Naive thymus-derived CD8-positive, alpha-beta T cell (primary cell): ENCODE data around the gene PRAME. TPM values are rescaled to one million over a fixed set of nuclear protein-coding genes. Genes with fewer than 3 reads are reported as not detected.

Source experiments
- ATAC-seq, 2 donors: fragments of 150-1000 bp; cut with Tn5 transposase in 1 of 2; sonication (Bioruptor Pico), chemical (Tn5 transposase) in 1 of 2; 1 replicate in 1 of 2; 2 replicates in 1 of 2; pipeline ENCODE4 v1.10.0; 2021; ENCODE audit warnings: mild to moderate bottlenecking in 2 of 2, moderate library complexity in 2 of 2
- POLR2A ChIA-PET: fragments of 350-600 bp; sonication (Branson Sonifier 250); formaldehyde crosslinking; loops from one replicate; lab custom pipeline; 2021; ENCODE audit warnings: antibody characterized with exemption; lab: Charles Lee
- DNase-seq, 10 donors: peaks; one replicate each; pipeline versions ENCODE4 v3.0.0 to v3.0.0-alpha.2; 2020 to 2022
- H3K27ac Mint-ChIP-seq, 10 donors: one replicate each; pipeline ENCODE4 v1.8.0; 2020 to 2022; ENCODE audit warnings: mild to moderate bottlenecking in 10 of 10, mixed read lengths in 10 of 10, moderate library complexity in 4 of 10, inconsistent platforms in 1 of 10
- H3K27me3 Mint-ChIP-seq, 5 donors: one replicate each; pipeline ENCODE4 v1.8.0; 2021 to 2022; ENCODE audit warnings: mixed read lengths in 5 of 5
- H3K36me3 Mint-ChIP-seq, 3 donors: one replicate each; pipeline ENCODE4 v1.8.0; 2020 to 2022; ENCODE audit warnings: mixed read lengths in 3 of 3, mild to moderate bottlenecking in 2 of 3, inconsistent platforms in 1 of 3
- H3K4me1 Mint-ChIP-seq, 4 donors: one replicate each; pipeline ENCODE4 v1.8.0; 2021 to 2022; ENCODE audit warnings: mixed read lengths in 4 of 4
- H3K4me3 Mint-ChIP-seq, 10 donors: one replicate each; pipeline ENCODE4 v1.8.0; 2020 to 2022; ENCODE audit warnings: mild to moderate bottlenecking in 10 of 10, mixed read lengths in 10 of 10, moderate library complexity in 6 of 10, inconsistent platforms in 1 of 10
- H3K9me3 Mint-ChIP-seq, 9 donors: one replicate each; pipeline ENCODE4 v1.8.0; 2020 to 2022; ENCODE audit warnings: mixed read lengths in 9 of 9, mild to moderate bottlenecking in 3 of 9, inconsistent platforms in 1 of 9, moderate library complexity in 1 of 9
- polyA plus RNA-seq, 3 donors: library from polyadenylated mRNA; unstranded; fragments of 300-500 nt; fragmentation: Illumina TruSeq; gene quantifications; one replicate each; pipeline ENCODE4 v1.2.3, GENCODE V29; 2021
- total RNA-seq, 8 experiments: library from RNA in 2 of 8; stranded (reverse) in 2 of 8; gene quantifications; one replicate each; pipeline ENCODE4 v1.2.3 and lab custom pipeline; 2021 to 2026

The PRAME gene
- total and polyA plus RNA-seq, 5 experiments from 2014 or later = not detected

GRCh38 chr22:22508274-22509176 is 50.5 kb downstream of the PRAME start, which contains the start of gene ZNF280B:
Gene ZNF280B, minus strand, starts transcription at chr22:22508742. Its CDS starts 19,344 bp downstream, at chr22:22489398.
- Mint-ChIP-seq H3K4me1 (peaks cover 14 to 26% (median 20%) of the 10 kb centered on the region in 4 donors), H3K36me3 (peaks cover 12 to 26% (median 24%) of the 10 kb centered on the region in 3 donors), H3K27me3 (peaks cover 0 to 9% (median 4%) of the 10 kb centered on the region in 5 donors), H3K27ac (peak within 1 kb of the TSS; percentile 40 to 86 (median 74)), H3K4me3 (peak within 1 kb of the TSS; percentile 81 to 92 (median 88)), H3K9me3 (peaks cover 0 to 15% (median 4%) of the 10 kb centered on the region in 9 donors)
- POLR2A ChIA-PET = interaction anchor here (0.6 kb wide), 1 partner anchor 13 kb away, joined by 4 read pairs; no protein-coding TSS in a partner anchor
- DNase-seq = peak; percentile 71 to 87 (median 78)
- ATAC-seq = peak; percentile 98 to 99

GRCh38 chr22:22507743-22508273 is 51.3 kb downstream of the PRAME start:
- POLR2A ChIA-PET = no interaction called here
- peak; percentile 1 to 3 for ATAC-seq
- no peak for DNase-seq
- H3K27me3 Mint-ChIP-seq = peaks cover 0 to 6% (median 3%) of the 10 kb centered on the region in 5 donors
- peaks cover 12 to 31% (median 30%) of the 10 kb centered on the region in 3 donors for H3K36me3 Mint-ChIP-seq
- H3K27ac Mint-ChIP-seq = peak overlapping the region in 8 of 10 donors; percentile 40 to 86 (median 74)
- H3K9me3 Mint-ChIP-seq = peaks cover 0 to 15% (median 4%) of the 10 kb centered on the region in 9 donors
- peak overlapping the region; percentile 81 to 92 (median 88) for H3K4me3 Mint-ChIP-seq
- peaks cover 14 to 26% (median 20%) of the 10 kb centered on the region in 4 donors for H3K4me1 Mint-ChIP-seq

GRCh38 chr22:22506736-22507135 is 52.3 kb downstream of the PRAME start:
- Mint-ChIP-seq H3K4me3 (peak overlapping the region in 8 of 10 donors; percentile 8 to 90 (median 28)), H3K27me3 (peaks cover 0 to 2% (median 0%) of the 10 kb centered on the region in 5 donors), H3K9me3 (peaks cover 0 to 15% (median 4%) of the 10 kb centered on the region in 9 donors), H3K27ac (no peak overlapping the region), H3K4me1 (peaks cover 14 to 26% (median 20%) of the 10 kb centered on the region in 4 donors), H3K36me3 (peaks cover 12 to 39% (median 37%) of the 10 kb centered on the region in 3 donors)
- no peak for DNase-seq
- ATAC-seq = no peak
- POLR2A ChIA-PET = no interaction called here

GRCh38 chr22:22498267-22498666 is 60.8 kb downstream of the PRAME start:
- peaks cover 2 to 6% (median 4%) of the 10 kb centered on the region in 4 donors for H3K4me1 Mint-ChIP-seq
- POLR2A ChIA-PET = no interaction called here
- H3K4me3 Mint-ChIP-seq = no peak overlapping the region
- ATAC-seq (no peak), DNase-seq (no peak)
- no peaks in the 10 kb centered on the region for H3K9me3 Mint-ChIP-seq
- peak overlapping the region in 1 of 10 donors; percentile 10 for H3K27ac Mint-ChIP-seq
- H3K36me3 Mint-ChIP-seq = peaks cover 4 to 44% (median 26%) of the 10 kb centered on the region in 3 donors
- no peaks in the 10 kb centered on the region for H3K27me3 Mint-ChIP-seq

Other genes starting within 250 kb of the PRAME start
- 1 to 10 TPM; 2.4 to 2.6 TPM for gene ZNF280B, start 50.5 kb downstream of the PRAME start, total RNA-seq
- 1 to 10 TPM; 2.1 to 3.0 (median 2.1) TPM for gene ZNF280B, start 50.5 kb downstream of the PRAME start, polyA plus RNA-seq
- gene ZNF280A, start 39.0 kb downstream of the PRAME start, total RNA-seq = not detected
- not detected for gene ZNF280A, start 39.0 kb downstream of the PRAME start, polyA plus RNA-seq
- gene GGTLC2, start 85.3 kb upstream of the PRAME start, total RNA-seq = not detected
- not detected for gene GGTLC2, start 85.3 kb upstream of the PRAME start, polyA plus RNA-seq